GM19035 (cell line): ENCODE results near the gene FRMD4A.

Experiments
- ATAC-seq: cut with Tn5 transposase; IDR thresholded peaks from one replicate; pipeline ENCODE4 v1.9.1; 2021; ENCODE audit not compliant: unreplicated experiment

The FRMD4A gene

DNA sequence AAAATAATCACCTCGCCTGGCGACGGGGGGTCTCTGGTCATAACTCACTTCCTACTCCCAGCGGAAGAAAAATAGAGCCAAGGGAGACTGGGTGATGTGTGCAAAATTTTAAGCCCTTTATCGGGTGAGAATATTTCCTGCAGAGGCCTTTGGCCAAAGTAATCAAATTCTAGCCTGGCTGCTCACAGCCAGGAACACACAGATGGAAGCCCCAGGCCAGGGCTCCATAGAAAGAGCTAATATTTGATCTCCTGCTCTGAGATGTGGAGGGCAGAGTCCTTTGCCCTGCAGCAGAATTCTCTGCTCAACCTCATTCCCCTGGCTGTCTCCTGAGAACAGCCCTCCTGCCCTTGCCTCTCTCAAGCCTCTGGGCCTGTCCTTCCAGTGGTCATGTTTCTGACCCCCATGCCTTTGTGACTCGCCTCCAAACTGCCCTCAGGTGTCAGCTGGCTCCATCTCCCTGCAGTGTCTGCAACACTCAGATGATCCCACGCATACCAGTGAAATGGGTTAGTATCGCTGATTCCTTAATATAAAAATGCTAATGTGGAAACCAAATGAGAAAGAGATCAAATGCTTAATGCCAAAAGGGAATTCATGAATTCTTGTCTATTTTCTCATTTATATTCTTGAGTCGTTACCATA lies 34.5 kb downstream of the FRMD4A start:
- no peak for ATAC-seq

DNA sequence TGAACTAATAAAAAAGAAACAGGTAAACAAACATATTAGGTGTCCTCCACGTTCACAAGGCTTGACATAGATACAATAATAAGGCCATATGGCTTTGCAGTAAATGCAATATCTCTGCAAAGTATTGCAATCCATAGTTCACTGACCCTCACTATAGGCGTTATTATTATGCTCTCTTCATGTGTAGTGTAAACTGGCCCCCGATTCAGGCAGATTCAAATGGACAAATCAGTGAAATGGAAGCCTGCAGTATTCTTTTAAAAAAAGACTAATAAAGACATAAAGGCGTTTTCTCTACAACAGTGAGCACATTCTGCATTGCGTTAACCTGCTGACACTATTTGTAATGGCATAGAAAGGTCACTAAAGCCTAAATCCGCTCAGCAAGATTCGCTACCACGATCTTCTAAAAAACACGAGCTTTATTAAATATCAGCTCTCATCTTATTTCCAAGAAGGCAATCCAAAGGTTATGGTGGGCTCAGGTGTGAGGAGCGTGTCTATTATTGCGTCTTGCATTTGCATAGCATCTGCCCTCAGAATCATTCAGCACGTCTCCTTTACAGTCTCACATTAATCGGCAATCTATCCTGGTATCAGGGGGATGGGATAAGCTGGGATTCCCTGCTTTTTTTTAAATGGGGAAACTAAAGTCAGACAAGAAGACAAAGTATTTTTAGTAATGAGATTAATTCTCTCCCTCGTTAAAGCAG lies 36.2 kb downstream of the FRMD4A start:
- no peak for ATAC-seq

DNA sequence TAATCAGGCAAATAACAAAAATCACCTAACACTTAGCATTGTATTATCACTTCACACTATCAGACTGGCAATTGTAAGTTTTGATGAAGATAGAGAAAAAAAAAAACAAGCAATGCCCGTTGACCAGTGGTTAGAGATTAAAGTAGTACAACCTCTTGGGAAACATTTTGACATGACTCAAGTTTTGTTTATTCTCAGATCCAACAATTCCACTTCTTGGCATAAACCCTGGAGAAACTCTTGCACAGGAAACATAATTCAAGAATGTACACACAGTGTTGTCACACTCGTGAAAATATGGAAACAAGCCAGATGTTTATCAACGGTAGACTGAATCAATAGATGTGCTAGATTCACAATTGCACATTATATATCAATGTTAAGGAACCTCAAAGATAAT lies 37.2 kb downstream of the FRMD4A start:
- ATAC-seq: no peak

DNA sequence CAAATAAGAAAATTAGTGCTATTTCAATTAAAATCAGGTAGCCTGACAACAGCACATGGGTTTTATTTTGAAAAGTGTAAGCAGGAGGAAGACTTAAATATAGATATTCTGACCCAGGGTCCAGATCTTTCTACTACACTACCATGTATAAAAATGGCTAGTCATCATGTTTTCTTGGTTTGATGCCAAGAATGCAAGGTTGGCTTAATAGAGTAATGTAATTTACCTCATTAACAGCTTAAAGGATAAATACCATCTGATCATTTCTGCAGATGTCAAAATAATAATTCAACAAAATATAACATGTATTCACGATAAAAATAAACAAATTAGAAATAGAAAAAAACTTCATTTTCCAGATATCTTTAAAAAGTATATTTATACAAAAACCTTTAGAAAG lies 39.4 kb downstream of the FRMD4A start:
- no peak for ATAC-seq

DNA sequence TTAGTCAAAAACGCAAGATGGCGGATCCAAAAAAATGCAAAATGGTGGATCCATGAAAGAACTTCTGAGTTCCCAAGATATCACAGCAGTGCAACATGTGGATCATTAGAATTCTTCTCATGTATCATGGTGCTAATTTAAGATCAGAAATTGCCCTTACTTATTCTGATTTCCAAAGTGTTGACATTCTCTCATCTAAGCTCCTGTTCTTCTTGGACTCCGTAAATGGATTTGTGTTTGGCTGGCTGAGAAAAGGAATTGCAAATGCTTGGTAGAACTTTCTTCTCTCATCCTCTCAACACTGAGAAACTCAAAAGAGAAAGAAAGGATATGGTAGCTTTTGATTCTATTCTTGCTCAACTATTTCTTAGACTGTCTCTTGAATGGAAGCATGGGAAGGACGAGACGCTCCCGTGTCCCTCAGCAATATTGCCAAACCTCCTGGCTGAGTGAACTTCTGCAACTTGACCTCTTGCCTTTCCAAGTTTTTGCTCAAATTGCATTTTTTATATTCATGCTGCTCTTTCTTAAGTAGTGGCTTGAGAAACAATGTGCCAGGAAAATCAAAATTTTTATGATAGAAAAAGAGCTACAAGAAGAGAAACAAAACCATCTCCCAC lies 44.7 kb downstream of the FRMD4A start:
- ATAC-seq: no peak

DNA sequence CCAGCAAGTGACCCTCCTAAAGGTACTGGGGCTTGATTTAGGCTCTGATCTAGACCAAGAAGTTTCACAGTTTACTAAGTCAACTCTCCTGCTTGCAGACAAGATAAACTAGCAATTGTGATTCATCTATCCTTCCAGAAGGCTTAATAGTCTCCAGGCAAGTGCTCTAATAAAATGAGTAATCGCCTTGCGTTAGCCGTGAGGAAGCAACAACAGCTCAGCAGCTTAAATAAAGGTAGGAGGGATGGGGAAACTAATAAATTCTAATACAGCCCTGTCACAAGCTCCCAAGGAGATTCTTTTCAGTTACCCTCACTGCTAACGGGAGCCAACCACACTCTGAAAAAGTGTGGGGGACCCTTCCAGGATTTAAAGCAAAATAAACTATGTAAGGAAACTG lies 48.4 kb downstream of the FRMD4A start:
- ATAC-seq: no peak

DNA sequence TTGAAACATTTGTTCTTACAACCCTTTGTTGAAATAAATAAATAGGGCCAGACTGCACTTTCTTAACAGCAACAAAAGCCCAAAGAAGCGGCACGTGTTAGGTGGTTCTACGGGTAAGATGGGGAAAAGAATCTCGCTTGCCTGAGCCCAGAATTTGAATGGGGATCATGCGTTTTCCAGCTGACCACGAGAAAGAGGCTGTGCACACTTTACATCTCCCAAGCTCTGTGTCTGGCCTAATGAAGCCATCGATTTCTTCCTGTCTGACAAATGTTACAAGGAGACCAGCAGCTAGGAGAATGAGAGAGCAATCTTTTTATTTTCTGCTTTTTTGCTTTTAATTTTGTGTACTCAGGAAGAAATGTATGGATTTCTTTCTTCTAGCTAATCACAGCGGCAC lies 52.2 kb downstream of the FRMD4A start:
- ATAC-seq: no peak

DNA sequence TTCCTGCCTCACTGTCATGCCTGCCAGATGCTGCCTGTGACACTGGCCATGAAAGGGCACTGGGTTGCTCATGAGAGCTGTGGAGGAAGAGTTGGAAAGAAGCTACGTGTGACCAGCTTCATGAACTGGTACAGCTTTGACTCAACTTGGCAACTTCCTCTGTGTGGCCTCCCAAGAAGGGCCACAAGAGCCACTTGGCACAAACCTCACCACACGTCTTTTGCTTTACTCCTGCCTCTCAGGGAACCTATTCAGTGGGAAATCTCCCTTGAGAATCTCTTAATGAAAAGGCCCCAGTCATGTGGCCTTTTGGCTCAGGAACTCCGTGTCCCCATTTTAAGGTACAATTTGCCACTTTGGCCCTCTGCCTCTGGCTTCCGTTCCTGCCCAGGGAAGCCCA lies 54.5 kb downstream of the FRMD4A start:
- ATAC-seq: no peak

DNA sequence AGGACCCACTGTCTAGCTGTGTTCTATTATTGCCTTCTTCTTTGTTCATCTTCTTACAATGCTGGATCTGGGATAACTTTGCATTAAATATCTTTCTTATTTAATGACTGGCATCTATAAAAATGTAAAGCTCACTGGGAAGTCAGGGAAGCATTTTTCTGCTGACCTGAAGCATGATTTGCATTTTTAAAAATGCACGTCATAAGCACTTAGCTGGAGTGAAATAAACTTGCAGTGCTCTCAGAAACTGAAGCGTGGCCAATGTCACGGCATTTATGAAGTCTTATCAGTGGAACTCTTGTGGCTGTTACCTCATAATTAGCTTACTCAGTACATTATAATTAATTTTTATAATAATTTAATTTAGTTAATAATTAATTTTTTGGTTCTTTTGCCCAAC lies 59.1 kb downstream of the FRMD4A start:
- ATAC-seq: no peak

DNA sequence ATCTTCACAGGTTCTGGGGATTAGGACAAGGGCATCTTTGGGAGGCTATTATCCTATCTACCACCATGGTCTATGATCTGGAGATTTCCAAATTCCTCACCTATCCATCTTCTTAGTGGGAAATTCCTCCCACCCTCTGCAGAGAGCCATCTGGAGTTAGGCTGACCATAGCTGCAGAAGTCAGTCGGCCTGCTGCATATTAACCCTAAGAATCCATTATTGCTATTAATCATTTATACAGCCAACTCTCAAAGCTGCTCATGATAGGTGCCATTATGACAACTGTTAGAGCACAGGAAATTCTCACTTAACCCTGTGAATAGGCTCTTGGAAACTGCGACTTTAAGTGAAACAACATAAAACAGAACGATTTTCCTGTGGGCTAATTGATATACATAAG lies 60.4 kb downstream of the FRMD4A start:
- ATAC-seq: no peak

DNA sequence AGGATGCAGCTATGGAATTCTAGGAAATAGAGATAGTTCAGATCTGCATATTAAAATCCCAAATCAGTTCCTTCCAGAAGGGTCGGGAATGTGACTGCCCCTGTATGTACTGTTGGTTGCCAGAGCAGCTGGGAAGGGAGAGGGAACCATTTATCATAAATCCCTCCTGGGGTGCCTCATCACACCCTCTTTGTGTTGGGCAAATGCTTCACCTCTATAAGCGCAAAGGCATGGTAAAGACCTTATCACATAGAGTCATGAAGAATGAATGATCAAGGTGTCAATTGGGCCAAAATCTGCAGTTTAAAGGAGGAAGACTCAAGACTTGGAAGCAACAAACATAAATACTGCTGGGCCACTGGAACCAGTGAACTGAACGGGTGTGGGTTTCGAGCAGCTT lies 65.0 kb downstream of the FRMD4A start:
- ATAC-seq: no peak

DNA sequence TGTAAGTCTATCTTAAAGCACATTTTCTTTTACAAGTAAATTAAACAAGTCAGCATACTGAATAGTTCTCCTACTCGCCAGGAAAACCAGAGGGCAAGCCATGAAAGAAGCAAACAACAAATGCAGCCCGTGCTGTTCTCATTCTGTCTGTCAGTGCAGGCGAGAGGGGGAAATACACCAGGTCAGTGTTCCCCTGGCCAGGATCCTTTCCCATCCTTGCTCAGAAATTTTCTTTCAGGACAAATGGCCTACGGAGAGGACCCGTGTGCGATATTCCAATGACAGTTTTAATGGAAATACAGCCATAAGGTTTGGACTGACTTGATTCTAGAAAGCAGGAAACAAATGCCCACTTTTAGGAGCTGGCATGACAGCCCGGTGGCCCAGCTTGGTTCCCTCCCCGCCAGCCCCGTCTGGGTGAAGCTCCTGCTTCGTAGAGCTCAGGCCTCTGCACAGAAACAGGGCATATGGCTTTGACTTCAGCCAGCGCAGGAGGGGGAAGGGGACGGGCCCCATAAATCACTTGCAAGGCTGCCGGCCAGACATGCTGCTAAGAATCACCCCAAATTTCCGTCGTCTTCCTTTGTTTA lies 67.8 kb downstream of the FRMD4A start:
- ATAC-seq: no peak

DNA sequence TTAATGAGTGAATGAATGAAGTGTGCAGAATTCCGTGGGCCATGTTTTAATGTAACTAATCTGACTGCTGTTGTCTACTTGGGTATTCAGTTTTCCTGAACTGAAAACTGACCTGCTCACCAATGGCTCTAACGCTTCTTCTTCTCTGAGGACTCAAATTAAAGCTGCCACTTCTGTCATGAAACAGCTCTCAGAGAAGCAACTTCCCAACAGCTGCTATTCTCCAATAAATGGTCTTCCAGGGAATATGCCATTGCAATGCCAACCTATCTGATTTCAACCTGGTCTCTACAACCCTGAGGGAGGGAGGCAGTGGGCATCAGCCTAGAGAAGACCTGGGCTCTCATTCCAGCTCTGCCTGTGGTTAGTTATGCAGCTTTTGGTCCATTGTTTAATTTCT lies 69.4 kb downstream of the FRMD4A start:
- no peak for ATAC-seq

DNA sequence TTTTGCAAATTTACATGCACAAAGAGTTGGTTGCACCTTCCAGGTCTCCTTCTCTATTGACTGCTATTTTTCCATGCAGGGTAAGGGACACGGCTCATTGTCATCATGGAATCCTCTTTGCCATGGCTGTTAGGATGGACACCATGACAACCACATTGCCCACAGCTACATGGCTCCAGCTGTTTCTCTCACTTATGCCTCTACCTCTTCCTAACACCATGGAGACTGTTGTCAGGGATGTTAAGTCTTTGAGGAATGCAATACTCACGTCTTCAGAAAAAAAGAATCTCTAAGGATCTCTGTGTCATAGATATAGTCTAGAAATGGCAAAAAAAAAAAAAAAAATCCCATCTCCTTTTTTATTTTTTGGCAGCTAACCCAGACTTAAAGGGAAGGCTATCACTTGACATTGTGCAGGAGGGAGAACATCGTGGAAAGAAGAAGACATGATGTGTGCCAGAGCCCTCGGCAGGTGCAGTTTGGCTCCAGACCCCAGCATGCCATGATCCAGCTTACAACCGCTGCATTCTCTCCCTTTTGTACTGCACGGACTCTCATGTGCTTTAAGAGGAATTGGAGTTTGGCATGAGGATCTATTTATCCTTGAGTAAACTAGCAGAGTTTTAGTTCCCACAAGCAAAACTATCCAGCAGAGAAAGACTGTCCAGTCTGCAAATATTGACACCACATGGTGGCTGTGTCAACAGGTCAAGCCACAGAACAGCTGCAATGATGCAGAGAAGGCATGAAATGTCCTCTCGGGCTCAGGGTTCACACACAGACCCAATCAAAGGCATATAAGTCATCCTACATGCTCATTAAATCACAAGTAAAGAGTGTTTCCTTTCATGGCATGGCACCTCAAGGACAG lies 70.8 kb downstream of the FRMD4A start:
- no peak for ATAC-seq

DNA sequence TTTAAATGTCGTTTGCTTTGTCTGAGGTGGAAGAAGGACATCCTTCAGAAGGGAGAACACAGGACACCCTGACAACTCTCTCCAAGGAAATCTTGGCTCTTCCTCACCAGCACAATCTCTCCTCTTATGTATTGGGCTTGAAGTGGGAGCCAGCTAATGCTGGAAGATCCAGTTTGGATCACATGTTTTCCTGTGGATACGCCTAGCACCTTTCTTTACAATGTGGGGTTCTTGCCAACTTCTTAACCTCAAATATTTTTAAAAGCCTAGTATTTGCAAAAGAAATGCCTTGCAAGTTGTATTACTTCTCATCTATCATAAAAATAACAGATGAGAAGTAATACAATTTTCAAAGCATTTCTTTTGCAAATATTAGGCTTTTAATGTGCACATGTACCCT lies 76.4 kb downstream of the FRMD4A start:
- no peak for ATAC-seq

DNA sequence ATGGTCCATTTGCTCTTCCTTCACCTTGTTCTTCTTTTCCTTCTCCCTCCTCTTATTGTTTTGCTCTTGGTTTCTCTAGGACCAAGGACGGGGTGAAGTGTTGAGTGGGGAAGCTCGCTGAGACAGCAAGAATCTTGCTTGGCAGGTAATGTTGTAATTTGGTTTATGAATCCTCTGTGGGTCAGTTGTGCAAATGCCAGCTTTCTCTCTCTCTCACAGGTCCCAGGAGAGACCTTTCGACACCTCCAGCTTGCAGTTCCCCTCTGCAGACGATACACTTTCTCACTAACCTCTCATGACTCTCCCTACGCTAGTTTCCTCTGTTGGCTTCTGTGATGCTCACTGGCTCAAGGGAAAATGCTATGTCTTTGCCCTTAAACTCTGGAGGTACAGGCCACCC lies 77.0 kb downstream of the FRMD4A start:
- ATAC-seq: no peak

DNA sequence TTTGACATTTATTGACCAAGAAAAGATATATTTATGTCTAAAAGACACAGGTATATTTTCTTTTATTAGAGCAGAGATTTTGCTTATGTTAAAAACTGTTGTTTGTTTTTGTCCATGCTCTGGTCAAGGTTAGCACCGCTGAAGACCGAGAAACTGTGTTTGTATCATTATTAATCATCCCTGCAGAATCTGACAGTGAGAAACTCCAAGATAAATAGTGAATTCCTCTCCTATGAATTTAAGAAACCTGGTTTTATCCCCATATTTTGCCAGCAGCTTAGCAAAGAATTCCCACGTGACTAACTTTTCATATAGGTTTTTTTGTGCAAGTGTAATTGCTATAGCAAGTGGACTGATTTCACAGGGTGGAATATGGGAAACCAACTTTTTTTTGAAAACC lies 77.6 kb downstream of the FRMD4A start:
- ATAC-seq: no peak

DNA sequence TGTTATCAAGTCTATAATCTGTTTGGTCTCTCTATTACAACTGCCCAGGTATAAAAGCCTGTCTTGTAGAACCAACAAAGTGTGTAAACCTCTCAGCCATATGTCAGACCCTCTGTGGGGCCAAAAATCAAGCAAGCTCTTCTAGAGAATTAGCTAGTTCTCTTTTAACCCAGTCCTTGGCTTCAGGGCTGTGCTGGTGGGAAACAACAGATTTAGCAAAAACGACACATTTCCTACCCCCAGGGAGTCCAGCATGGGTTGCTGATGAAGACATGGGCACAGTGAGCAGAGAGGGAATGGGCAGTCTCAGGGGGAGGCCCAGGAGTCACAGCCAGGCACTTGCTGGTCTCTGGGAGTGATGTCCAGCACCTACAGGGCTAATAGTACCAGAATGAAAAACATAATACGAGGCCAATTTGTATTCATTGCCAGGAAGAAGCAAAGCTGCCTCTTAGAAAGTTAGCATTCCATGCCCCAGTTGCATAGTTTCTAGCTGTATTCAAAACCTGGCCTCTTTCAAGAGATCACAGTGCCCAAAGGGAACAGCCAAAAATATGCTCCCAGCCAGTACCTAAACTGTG lies 80.1 kb downstream of the FRMD4A start:
- ATAC-seq: no peak

DNA sequence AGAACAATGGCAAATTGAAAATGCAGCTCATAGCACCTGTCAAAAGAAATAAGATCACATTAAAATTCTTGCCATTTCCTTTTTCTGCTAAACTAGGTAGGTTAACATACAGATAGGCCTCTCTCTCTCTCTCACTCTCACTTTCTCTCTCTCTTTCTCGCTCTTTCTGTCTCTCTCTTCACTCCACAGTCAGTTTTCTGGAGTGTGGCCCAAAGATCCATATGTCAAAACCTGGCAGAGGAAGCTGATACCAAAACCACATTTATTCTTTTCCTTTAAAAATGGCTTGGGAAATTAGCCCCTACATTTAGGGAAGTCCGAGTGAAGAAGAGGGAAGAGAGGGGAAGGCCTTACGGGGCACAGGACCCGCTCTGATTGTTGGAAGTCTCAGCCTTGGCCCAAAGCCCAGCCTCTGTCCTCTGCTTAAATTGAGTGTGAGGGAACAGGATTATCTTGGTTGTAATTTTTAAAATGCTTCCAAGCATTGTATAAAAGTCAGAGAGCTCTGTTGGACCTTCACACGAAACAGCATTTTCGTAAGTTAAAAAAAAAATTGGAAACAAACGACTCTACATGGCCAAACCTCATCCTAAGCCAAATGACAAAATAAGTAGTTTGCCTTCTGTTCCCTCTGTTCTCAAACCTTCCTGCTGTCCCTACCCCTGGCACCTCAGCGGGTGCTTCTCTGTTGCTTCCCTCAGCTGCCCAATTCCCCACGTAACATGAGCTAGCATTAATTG lies 83.2 kb downstream of the FRMD4A start:
- ATAC-seq: no peak

DNA sequence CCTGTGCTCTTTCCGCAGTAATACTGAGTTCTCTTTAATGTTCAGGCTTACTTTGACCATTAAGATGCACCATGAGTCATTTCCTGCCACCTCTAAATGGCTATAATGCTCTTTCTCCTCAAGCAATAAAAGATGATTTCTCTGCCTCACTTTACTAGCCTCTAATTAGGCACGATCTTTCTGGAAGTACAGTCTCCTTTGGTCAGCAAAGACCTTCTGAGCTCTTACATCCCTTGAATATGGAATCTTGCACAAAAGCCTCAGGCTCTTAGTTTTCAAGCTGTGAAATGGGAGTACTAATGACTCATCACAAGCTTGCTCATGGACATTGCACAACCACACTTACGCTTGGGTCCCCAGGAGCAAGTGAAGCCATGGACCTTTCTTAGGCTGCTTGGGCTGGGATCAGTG lies 85.9 kb downstream of the FRMD4A start:
- no peak for ATAC-seq
